Liver (tissue), 9 donors: ENCODE measurements around the gene ANKRD45. TPM values are rescaled to one million over a fixed set of nuclear protein-coding genes. Genes with fewer than 3 reads are reported as not detected.

Experiments used
- DNase-seq: peaks from one replicate; pipeline ENCODE4 v3.0.0-alpha.2; 2017; ENCODE audit warnings: low spot score
- H3K27ac ChIP-seq, 2 donors: one replicate each; pipeline ENCODE4 v1.7.0; 2013; ENCODE audit warnings: inconsistent platforms in 2 of 2, low read length in 2 of 2, control low read depth in 1 of 2, low read depth in 1 of 2, mild to moderate bottlenecking in 1 of 2
- H3K27me3 ChIP-seq, 4 donors: one replicate each; pipeline versions ENCODE4 v1.6.1 to v1.7.0; 2013; ENCODE audit warnings: low read length in 3 of 4, inconsistent platforms in 1 of 4, mild to moderate bottlenecking in 1 of 4, moderate library complexity in 1 of 4; ENCODE audit not compliant: control insufficient read depth in 4 of 4, insufficient read depth in 4 of 4
- H3K36me3 ChIP-seq, 4 donors: one replicate each; pipeline versions ENCODE4 v1.6.1 to v1.7.0; 2013; ENCODE audit warnings: low read length in 3 of 4, mild to moderate bottlenecking in 3 of 4, low read depth in 1 of 4, moderate library complexity in 1 of 4; ENCODE audit not compliant: control insufficient read depth in 4 of 4, insufficient read depth in 3 of 4
- H3K4me1 ChIP-seq, 4 donors: one replicate each; pipeline versions ENCODE4 v1.6.1 to v1.7.0; 2013; ENCODE audit warnings: low read length in 3 of 4, mild to moderate bottlenecking in 3 of 4, moderate library complexity in 1 of 4; ENCODE audit not compliant: control insufficient read depth in 4 of 4, insufficient read depth in 4 of 4
- H3K4me3 ChIP-seq, 3 donors: one replicate each; pipeline versions ENCODE4 v1.6.1 to v1.7.0; 2013; ENCODE audit warnings: low read length in 3 of 3, control low read depth in 1 of 3, low read depth in 1 of 3, mild to moderate bottlenecking in 1 of 3
- H3K9ac ChIP-seq, 2 donors: one replicate each; pipeline ENCODE4 v1.7.0; 2013; ENCODE audit warnings: low read length in 2 of 2, mild to moderate bottlenecking in 2 of 2, moderate library complexity in 2 of 2, control low read depth in 1 of 2, low read depth in 1 of 2
- H3K9me3 ChIP-seq, 4 donors: one replicate each; pipeline versions ENCODE4 v1.6.1 to v1.7.0; 2013; ENCODE audit warnings: low read length in 3 of 4; ENCODE audit not compliant: control insufficient read depth in 4 of 4
- ATF3 ChIP-seq: IDR thresholded peaks from 2 replicates; pipeline ENCODE4 v1.6.1; 2016; ENCODE audit warnings: antibody characterized with exemption
- CTCF ChIP-seq: fragments of 150-350 bp; IDR thresholded peaks from 2 replicates; pipeline ENCODE4 v1.5.1; 2017; ENCODE audit warnings: improper control_type of control experiment, low read depth, low read length; ENCODE audit not compliant: missing input control
- EGR1 ChIP-seq, 2 donors: IDR thresholded peaks; 2 replicates each; pipeline ENCODE4 v1.6.1; 2016 to 2018; ENCODE audit warnings: antibody characterized with exemption in 2 of 2, low read depth in 2 of 2
- FOXA1 ChIP-seq: IDR thresholded peaks from 2 replicates; pipeline ENCODE4 v1.6.1; 2016; ENCODE audit warnings: antibody characterized with exemption
- FOXA2 ChIP-seq: IDR thresholded peaks from 2 replicates; pipeline ENCODE4 v1.6.1; 2016; ENCODE audit warnings: antibody characterized with exemption
- GABPA ChIP-seq, 2 donors: IDR thresholded peaks in 1 of 2; conservative IDR thresholded peaks in 1 of 2; 2 replicates each; pipeline ENCODE4 v1.6.1; 2016; ENCODE audit warnings: antibody characterized with exemption in 2 of 2, mild to moderate bottlenecking in 1 of 2, moderate library complexity in 1 of 2
- HNF4A ChIP-seq, 2 donors: conservative IDR thresholded peaks; 2 replicates each; pipeline ENCODE4 v1.6.1; 2016; ENCODE audit warnings: antibody characterized with exemption in 2 of 2, mild to moderate bottlenecking in 2 of 2
- HNF4G ChIP-seq: IDR thresholded peaks from 2 replicates; pipeline ENCODE4 v1.6.1; 2016; ENCODE audit warnings: antibody characterized with exemption
- JUND ChIP-seq, 2 donors: IDR thresholded peaks; 2 replicates each; pipeline ENCODE4 v1.6.1; 2016; ENCODE audit warnings: antibody characterized with exemption in 2 of 2
- MAX ChIP-seq: IDR thresholded peaks from 2 replicates; pipeline ENCODE4 v1.6.1; 2016; ENCODE audit warnings: antibody characterized with exemption
- NR2F2 ChIP-seq: IDR thresholded peaks from 2 replicates; pipeline ENCODE4 v1.6.1; 2016; ENCODE audit warnings: antibody characterized with exemption
- REST ChIP-seq: IDR thresholded peaks from 2 replicates; pipeline ENCODE4 v1.6.1; 2016; ENCODE audit warnings: antibody characterized with exemption, mild to moderate bottlenecking
- RXRA ChIP-seq, 2 donors: IDR thresholded peaks; 2 replicates each; pipeline ENCODE4 v1.6.1; 2017 to 2018; ENCODE audit warnings: antibody characterized with exemption in 2 of 2, mild to moderate bottlenecking in 1 of 2
- SP1 ChIP-seq: IDR thresholded peaks from 2 replicates; pipeline ENCODE4 v1.6.1; 2018; ENCODE audit warnings: antibody characterized with exemption, mild to moderate bottlenecking
- TAF1 ChIP-seq: conservative IDR thresholded peaks from 2 replicates; pipeline ENCODE4 v1.6.1; 2016; ENCODE audit warnings: antibody characterized with exemption, mild to moderate bottlenecking
- YY1 ChIP-seq: IDR thresholded peaks from 2 replicates; pipeline ENCODE4 v1.6.1; 2016; ENCODE audit warnings: antibody characterized with exemption, mild to moderate bottlenecking
- ZBTB33 ChIP-seq: IDR thresholded peaks from 2 replicates; pipeline ENCODE4 v1.6.1; 2016; ENCODE audit warnings: antibody characterized with exemption
- WGBS: extraction: QIAGEN DNeasy Blood & Tissue Kit; methylation state at CpG from one replicate; pipeline ENCODE4 v1.1.7; 2013; 5-methylcytosine and 5-hydroxymethylcytosine counted together
- polyA plus RNA-seq, 2 donors: library from polyadenylated mRNA; stranded (reverse) in 1 of 2; unstranded in 1 of 2; fragments of 200-250 nt in 1 of 2; fragments of >200 nt in 1 of 2; fragmentation: Nextera tagmentation in 1 of 2; extraction: Ambion mirVana in 1 of 2; gene quantifications; one replicate each; pipeline versions ENCODE4 v1.2.1 to v1.2.3, GENCODE V29; 2013 to 2015
- total RNA-seq, 2 donors: library from RNA; depleted of rRNA; stranded (reverse); fragments of >200 nt; gene quantifications; one replicate each; pipeline ENCODE4 v1.2.3, GENCODE V29; 2014
- donor health status: healthy.
- donor health status: healthy.
- donor health status: healthy.
- donor health status: healthy.
- donor health status: healthy.

ANKRD45 gene
- total and polyA plus RNA-seq, 4 donors: not detected

DNA sequence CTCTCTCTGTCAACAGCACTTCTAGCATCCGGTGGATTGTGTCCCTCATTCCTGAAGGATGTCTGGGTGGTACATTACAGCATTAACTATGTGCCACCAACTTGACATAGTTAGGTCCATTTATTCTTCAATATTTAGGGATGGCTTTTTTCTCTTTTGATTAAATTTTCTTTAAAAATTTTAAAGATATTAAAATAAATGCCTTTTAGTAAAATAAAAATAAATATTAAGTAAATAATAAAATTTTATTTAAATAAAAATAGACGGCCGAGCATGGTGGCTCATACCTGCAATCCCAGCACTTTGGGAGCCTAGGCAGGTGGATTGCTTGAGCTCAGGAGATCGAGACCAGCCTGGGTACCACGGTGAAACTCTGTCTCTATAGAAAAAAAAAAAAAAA lies 35.5 kb upstream of the ANKRD45 start:
- 86% methylated on average over 5 of the region's 5 CpGs for WGBS
- no peak overlapping the region for H3K9ac ChIP-seq
- no peak overlapping the region for H3K4me3 ChIP-seq
- no peak for TF ChIP-seq ZBTB33
- TF ChIP-seq MAX: no peak
- TF ChIP-seq SP1: no peak
- TF ChIP-seq CTCF: no peak
- no peak for TF ChIP-seq FOXA2
- TF ChIP-seq GABPA (IDR thresholded peaks at IDR 0.05 in 1 of 2, conservative IDR thresholded peaks at IDR 0.05 in 1 of 2): no peak
- no peak for TF ChIP-seq REST
- no peak for TF ChIP-seq YY1
- no peak for TF ChIP-seq HNF4G
- TF ChIP-seq ATF3: no peak
- no peak for TF ChIP-seq JUND (IDR thresholded peaks at IDR 0.05)
- TF ChIP-seq TAF1: no peak
- TF ChIP-seq HNF4A (conservative IDR thresholded peaks at IDR 0.05): no peak
- no peak for TF ChIP-seq NR2F2
- TF ChIP-seq RXRA (IDR thresholded peaks at IDR 0.05): no peak
- TF ChIP-seq EGR1 (IDR thresholded peaks at IDR 0.05; ENCODE audit: low read depth in 2 of 2): no peak
- no peak for TF ChIP-seq FOXA1
- no peaks in the 10 kb centered on the region for H3K36me3 ChIP-seq
- no peaks in the 10 kb centered on the region for H3K4me1 ChIP-seq
- no peak overlapping the region for H3K27ac ChIP-seq
- peaks cover 0 to 2% (median 0%) of the 10 kb centered on the region in 4 donors for H3K27me3 ChIP-seq
- H3K9me3 ChIP-seq: no peaks in the 10 kb centered on the region
- no peak for DNase-seq

DNA sequence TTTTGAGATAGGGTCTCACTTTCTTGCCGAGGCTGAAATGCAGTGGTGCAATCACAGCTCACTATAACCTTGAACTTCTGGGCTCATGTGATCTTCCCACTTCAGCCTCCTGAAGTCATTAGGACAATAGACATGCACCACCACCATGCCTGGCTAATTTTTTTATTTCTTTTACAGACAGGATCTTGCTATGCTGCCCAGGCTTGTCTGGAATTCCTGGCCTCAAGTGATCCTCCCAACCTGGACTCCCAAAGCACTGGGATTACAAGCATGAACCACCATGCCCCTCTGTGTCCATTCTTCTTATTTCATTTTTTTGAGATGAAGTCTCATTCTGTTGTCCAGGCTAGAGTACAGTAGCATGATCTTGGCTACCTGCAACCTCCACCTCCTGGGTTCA lies 33.1 kb upstream of the ANKRD45 start:
- Histone ChIP-seq H3K27ac (no peak overlapping the region), H3K9ac (no peak overlapping the region), H3K4me3 (no peak overlapping the region), H3K27me3 (no peaks in the 10 kb centered on the region), H3K36me3 (no peaks in the 10 kb centered on the region), H3K4me1 (no peaks in the 10 kb centered on the region), H3K9me3 (no peaks in the 10 kb centered on the region)
- 89% methylated on average over 1 of the region's 1 CpG for WGBS
- no peak for DNase-seq
- TF ChIP-seq FOXA1 (no peak), CTCF (no peak), ZBTB33 (no peak), REST (no peak), YY1 (no peak)
